Vein endothelial cell (primary cell): ENCODE results near the gene COL26A1. TPM values are rescaled to one million over a fixed set of nuclear protein-coding genes. Genes with fewer than 3 reads are reported as not detected.

Source experiments
- small RNA-seq: library from RNA; depleted of rRNA; stranded (forward); fragments of <200 nt; gene quantifications from one replicate; pipeline ENCODE3, GENCODE V24; 2012
- total RNA-seq: library from RNA; depleted of rRNA; stranded (reverse); fragments of >200 nt; gene quantifications from 2 replicates; pipeline ENCODE4 v1.2.3, GENCODE V29; 2012

The COL26A1 gene
- total RNA-seq: not detected in 2 replicates

DNA sequence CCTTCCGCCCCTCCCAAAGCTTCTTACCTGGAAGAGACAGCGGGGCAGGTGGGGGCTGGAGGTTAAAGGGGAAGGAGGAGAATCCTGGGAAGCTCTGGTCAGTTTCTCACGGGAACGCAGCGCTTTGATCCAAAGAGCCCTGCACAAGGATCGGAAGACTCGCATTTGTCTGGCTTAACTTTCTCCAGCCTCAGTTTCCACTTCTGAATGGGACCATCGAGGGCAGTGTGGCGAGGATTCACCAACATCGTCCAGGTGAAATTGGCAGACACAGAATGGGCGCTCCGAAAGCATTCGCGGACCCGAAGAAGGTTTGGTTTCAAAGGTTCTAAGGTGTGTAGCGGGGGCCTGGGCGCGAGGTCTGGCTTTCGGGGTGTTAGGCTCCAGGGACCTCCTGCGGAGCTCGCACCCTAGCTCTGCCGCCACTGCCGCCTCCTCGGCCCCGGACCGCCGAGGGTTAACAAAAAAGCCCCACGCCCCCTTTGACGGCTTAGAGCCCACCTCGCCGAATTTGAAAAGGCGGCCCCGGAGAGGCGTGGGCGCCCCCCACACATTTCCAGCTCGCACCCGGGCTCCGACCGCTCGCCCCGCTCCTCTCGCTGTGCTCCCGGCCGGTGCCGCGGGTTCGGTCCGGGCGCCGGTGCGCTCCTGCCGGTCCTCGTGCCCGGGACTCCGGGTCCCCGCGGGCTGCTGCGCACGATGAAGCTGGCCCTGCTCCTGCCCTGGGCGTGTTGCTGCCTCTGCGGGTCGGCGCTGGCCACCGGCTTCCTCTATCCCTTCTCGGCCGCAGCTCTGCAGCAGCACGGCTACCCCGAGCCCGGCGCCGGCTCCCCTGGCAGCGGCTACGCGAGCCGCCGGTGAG is at the start of gene COL26A1:
Gene COL26A1 (plus strand): TSS at position 542 of the 862 bp plus-strand sequence. CDS start 158 bp downstream, at position 700.

DNA sequence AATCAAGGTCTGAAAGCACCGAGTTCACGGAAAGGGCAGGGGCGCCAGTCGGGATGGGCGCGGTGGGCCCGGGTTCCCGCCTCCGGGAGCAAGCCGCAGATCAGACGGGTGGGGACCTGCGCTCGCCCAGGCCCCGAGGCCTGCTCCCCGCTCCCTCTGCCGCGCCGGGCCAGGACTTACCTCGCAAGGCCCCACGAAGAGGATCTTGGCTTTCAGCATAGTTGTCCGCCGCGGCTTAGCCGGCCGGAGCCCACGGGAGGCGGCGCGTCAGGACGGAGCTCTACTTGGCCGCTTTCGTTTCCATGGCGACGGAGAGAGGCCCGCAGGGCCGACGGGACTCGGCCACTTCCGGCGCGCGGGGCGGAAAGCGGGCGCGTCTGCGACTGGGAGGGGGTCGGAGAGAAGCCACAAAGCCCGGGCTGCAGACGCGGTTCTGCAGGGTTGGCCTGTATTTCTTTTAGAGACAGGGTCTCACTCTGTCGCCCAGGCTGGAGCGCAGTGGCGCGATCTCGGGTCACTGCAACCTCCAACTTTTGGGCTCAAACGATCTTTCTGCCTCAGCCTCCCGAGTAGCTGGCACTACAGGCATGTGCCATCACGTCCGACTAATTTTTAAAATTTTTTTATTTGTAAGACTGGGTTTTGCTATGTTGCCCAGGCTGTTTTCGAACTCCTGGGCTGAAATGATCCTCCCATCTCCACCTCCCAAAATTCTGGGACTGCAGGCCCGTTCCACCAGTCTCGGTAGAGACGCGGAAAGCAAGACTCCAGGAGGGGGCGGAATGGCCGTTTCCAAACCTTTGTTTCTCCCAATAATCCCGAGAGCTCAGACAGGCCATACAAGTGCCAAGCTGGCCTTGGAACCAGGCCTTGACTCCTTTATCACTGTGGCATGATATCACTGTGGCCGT is 40.9 kb upstream of the COL26A1 start, which contains the start of gene IFT22:
Gene IFT22 (minus strand): TSS at position 322 of the 911 bp plus-strand sequence. CDS start 103 bp downstream, at position 219.

Small RNA genes lying within 50 kb of the gene (small RNA-seq; reads per million reads assigned to genes)
- gene AC004965.1: not detected

Other genes starting within 250 kb of the COL26A1 start
- gene SERPINE1, start 235.8 kb upstream of the COL26A1 start, total RNA-seq: 2,259 and 4,238 TPM in 2 replicates
- 149 and 181 TPM in 2 replicates for gene AP1S1, start 208.4 kb upstream of the COL26A1 start, total RNA-seq
- gene VGF, start 197.3 kb upstream of the COL26A1 start, total RNA-seq: 0.10 TPM in 1 of 2 replicates, not detected in the other
- gene NAT16, start 182.6 kb upstream of the COL26A1 start, total RNA-seq: not detected in 2 replicates
- gene MOGAT3, start 161.8 kb upstream of the COL26A1 start, total RNA-seq: not detected in 2 replicates
- gene PLOD3, start 145.3 kb upstream of the COL26A1 start, total RNA-seq: 80.8 and 85.3 TPM in 2 replicates
- gene ZNHIT1, start 144.7 kb upstream of the COL26A1 start, total RNA-seq: 106 and 107 TPM in 2 replicates
- gene CLDN15, start 125.1 kb upstream of the COL26A1 start, total RNA-seq: 3.3 and 5.1 TPM in 2 replicates
- gene FIS1, start 117.8 kb upstream of the COL26A1 start, total RNA-seq: 153 and 200 TPM in 2 replicates
- gene IFT22, start 41.1 kb upstream of the COL26A1 start, total RNA-seq: 22.0 and 25.2 TPM in 2 replicates